ENCODE data around the gene MTCL1.

The MTCL1 gene

DNA sequence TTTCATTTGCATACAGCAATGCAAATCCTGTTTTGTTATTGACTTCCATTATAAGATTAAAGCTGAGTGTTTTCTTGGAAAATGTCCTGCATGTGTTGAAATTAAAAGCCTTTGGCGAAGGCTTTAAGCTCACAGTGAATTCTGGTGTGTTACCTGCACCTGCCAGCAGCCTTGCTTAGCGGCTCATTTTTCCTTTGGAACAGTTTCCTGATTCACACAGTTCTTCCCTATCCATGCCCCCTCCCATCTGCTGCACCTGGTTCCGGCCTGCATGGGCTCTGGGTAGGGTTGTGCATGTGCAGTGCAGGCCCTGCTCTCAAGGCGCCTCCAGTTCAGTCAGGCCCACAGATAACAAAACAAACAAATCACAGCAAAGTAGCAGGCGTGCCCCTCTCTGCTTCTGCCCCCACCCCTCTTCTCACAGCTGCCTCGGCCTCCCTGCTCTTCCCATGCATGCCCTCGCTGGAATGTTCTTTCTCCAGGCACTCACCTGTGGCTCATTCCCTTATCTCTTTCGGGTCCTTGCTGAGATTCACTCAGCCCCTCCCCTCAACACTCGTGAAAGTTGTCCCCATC is 15.8 kb downstream of the MTCL1 start:
- no peak for DNase-seq (ENCODE audit: extremely low spot score)
- CTCF ChIA-PET, result no interaction called here
- TF ChIP-seq FOXK2 (IDR thresholded peaks at IDR 0.05) (no peak), NFRKB (IDR thresholded peaks at IDR 0.05) (no peak)
- POLR2A ChIA-PET, result no interaction called here

- ChIA-PET CTCF (no interaction called here), POLR2A (no interaction called here)
- no peak for DNase-seq (ENCODE audit: extremely low spot score)
- TF ChIP-seq FOXK2 (IDR thresholded peaks at IDR 0.05), result no peak
- TF ChIP-seq L3MBTL2 (conservative IDR thresholded peaks at IDR 0.05), result no peak
- TF ChIP-seq SUZ12 (IDR thresholded peaks at IDR 0.05), result no peak
- TF ChIP-seq CTBP1 (IDR thresholded peaks at IDR 0.05; ENCODE audit: borderline replicate concordance), result no peak
- TF ChIP-seq HDGF (IDR thresholded peaks at IDR 0.05; ENCODE audit: borderline replicate concordance), result no peak
These were observed 16.4 kb downstream of the MTCL1 start for GRCh38 chr18:8721716-8722115.

DNA sequence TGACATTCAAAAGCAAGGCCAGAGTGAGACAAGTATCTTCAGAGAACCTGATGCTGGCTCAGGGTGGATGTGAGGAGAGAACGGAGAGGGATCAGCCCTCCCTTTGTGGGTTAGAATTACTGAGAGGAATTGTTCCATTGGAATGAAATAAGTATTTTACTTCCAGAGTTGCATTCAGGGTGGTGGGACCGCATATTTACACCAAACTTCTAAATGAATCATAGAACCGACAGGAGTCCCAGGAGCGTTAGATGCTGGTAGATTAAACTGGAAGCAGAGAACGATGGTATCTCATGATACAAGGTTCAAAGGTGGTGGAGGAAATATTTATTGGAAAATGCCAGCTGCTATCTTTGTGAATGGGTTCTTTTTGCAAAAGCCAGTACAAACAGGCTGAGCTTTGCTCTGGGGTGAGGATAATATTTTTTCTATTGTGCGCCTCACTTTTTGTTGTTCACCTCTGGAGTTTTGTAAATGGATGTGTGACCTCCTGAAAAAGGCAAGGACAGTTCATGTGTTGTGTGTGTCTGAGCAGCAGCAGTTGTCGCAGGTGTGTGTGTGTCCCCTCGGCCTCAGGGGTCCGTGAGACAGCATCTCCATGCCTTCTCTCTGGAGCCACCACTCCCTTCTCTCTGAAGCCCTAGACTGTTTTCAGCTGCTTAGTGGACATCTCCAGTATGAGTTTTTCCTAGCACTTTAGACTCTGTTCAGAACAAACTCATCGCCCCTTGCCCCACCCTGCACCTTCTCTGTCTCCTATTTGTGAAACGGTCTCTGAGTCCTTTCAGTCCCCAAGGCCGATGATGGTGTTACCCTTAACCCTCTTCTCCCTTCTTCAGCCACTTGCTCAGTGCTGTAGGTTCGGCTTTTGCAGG is 17.8 kb downstream of the MTCL1 start:
- no peak for TF ChIP-seq NFRKB (IDR thresholded peaks at IDR 0.05)
- TF ChIP-seq CTBP1 (IDR thresholded peaks at IDR 0.05; ENCODE audit: borderline replicate concordance), result no peak
- TF ChIP-seq BHLHE40 (IDR thresholded peaks at IDR 0.05; ENCODE audit: borderline replicate concordance), result no peak
- TF ChIP-seq SUZ12 (IDR thresholded peaks at IDR 0.05), result no peak
- TF ChIP-seq FOXA1 (IDR thresholded peaks at IDR 0.05), result no peak
- TF ChIP-seq ELF4 (IDR thresholded peaks at IDR 0.05), result no peak
- TF ChIP-seq SP1 (IDR thresholded peaks at IDR 0.05), result no peak
- no peak for TF ChIP-seq ZNF384 (IDR thresholded peaks at IDR 0.05)
- TF ChIP-seq TARDBP (IDR thresholded peaks at IDR 0.05), result no peak
- no peak for TF ChIP-seq FOXM1 (IDR thresholded peaks at IDR 0.05; ENCODE audit: borderline replicate concordance)
- TF ChIP-seq ARNT (IDR thresholded peaks at IDR 0.05), result no peak
- DNase-seq (ENCODE audit: extremely low spot score), result no peak
- CTCF ChIA-PET, result no interaction called here
- POLR2A ChIA-PET, result no interaction called here

- no peak for DNase-seq (ENCODE audit: extremely low spot score)
- ChIA-PET CTCF (interaction anchor here (0.6 kb wide), 1 partner anchor 259 kb away, joined by 3 read pairs; no protein-coding TSS in a partner anchor), POLR2A (interaction anchor here (1.0 kb wide), 1 partner anchor 17 kb away, joined by 3 read pairs; no protein-coding TSS in a partner anchor)
- TF ChIP-seq LEF1 (IDR thresholded peaks at IDR 0.05; ENCODE audit: borderline replicate concordance) (no peak), TARDBP (IDR thresholded peaks at IDR 0.05) (no peak), FOXM1 (IDR thresholded peaks at IDR 0.05; ENCODE audit: borderline replicate concordance) (no peak), SP1 (IDR thresholded peaks at IDR 0.05) (no peak), NFRKB (IDR thresholded peaks at IDR 0.05) (no peak), ELF4 (IDR thresholded peaks at IDR 0.05) (no peak), L3MBTL2 (conservative IDR thresholded peaks at IDR 0.05) (no peak)
- TF ChIP-seq, protein P1, sequence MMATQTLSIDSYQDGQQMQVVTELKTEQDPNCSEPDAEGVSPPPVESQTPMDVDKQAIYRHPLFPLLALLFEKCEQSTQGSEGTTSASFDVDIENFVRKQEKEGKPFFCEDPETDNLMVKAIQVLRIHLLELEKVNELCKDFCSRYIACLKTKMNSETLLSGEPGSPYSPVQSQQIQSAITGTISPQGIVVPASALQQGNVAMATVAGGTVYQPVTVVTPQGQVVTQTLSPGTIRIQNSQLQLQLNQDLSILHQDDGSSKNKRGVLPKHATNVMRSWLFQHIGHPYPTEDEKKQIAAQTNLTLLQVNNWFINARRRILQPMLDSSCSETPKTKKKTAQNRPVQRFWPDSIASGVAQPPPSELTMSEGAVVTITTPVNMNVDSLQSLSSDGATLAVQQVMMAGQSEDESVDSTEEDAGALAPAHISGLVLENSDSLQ (IDR thresholded peaks at IDR 0.05), result no peak
These were observed 19.1 kb downstream of the MTCL1 start for GRCh38 chr18:8724452-8724851.

- CTCF ChIA-PET, result no interaction called here
- DNase-seq (ENCODE audit: extremely low spot score), result no peak
- TF ChIP-seq FOXM1 (IDR thresholded peaks at IDR 0.05; ENCODE audit: borderline replicate concordance), result no peak
- TF ChIP-seq ARNT (IDR thresholded peaks at IDR 0.05), result no peak
- no peak for TF ChIP-seq HDGF (IDR thresholded peaks at IDR 0.05; ENCODE audit: borderline replicate concordance)
- no peak for TF ChIP-seq LEF1 (IDR thresholded peaks at IDR 0.05; ENCODE audit: borderline replicate concordance)
- TF ChIP-seq ELF4 (IDR thresholded peaks at IDR 0.05), result no peak
- TF ChIP-seq ZNF384 (IDR thresholded peaks at IDR 0.05), result no peak
- no peak for TF ChIP-seq CTBP1 (IDR thresholded peaks at IDR 0.05; ENCODE audit: borderline replicate concordance)
- TF ChIP-seq FOXA1 (IDR thresholded peaks at IDR 0.05), result no peak
- no peak for TF ChIP-seq TARDBP (IDR thresholded peaks at IDR 0.05)
- no peak for TF ChIP-seq SUZ12 (IDR thresholded peaks at IDR 0.05)
- no peak for TF ChIP-seq BHLHE40 (IDR thresholded peaks at IDR 0.05; ENCODE audit: borderline replicate concordance)
- POLR2A ChIA-PET, result no interaction called here
These were observed 20.9 kb downstream of the MTCL1 start for GRCh38 chr18:8726281-8726680.

- POLR2A ChIA-PET, result no interaction called here
These were observed 21.8 kb downstream of the MTCL1 start for GRCh38 chr18:8726963-8727705.

More at GRCh38 chr18:8726963-8727705, 21.8 kb downstream of the MTCL1 start:
- no peak for TF ChIP-seq L3MBTL2 (conservative IDR thresholded peaks at IDR 0.05)
- no peak for TF ChIP-seq TARDBP (IDR thresholded peaks at IDR 0.05)
- TF ChIP-seq HDGF (IDR thresholded peaks at IDR 0.05; ENCODE audit: borderline replicate concordance), result no peak
- TF ChIP-seq LEF1 (IDR thresholded peaks at IDR 0.05; ENCODE audit: borderline replicate concordance), result no peak
- no peak for TF ChIP-seq BHLHE40 (IDR thresholded peaks at IDR 0.05; ENCODE audit: borderline replicate concordance)
- TF ChIP-seq ARNT (IDR thresholded peaks at IDR 0.05), result no peak
- no peak for TF ChIP-seq ELF4 (IDR thresholded peaks at IDR 0.05)
- no peak for TF ChIP-seq SP1 (IDR thresholded peaks at IDR 0.05)
- CTCF ChIA-PET, result no interaction called here
- DNase-seq (ENCODE audit: extremely low spot score), result no peak
